HG02623 (cell line): Measurements from ENCODE around the gene PRSS57.
A peak's percentile ranks its signal among the peaks of the same experiment; 100 is the strongest.
"Not testable (repeated sequence)": the region's sequence is repeated elsewhere in the genome, so short reads cannot be mapped to it uniquely, and the experiment has no call there.

Source experiments
- ATAC-seq: cut with Tn5 transposase; IDR thresholded peaks from one replicate; pipeline ENCODE4 v1.9.1; 2021; ENCODE audit warnings: moderate library complexity; ENCODE audit not compliant: unreplicated experiment

Gene PRSS57

GRCh38 chr19:676007-676338 lies 19.3 kb downstream of the PRSS57 start:
- ATAC-seq: no peak

GRCh38 chr19:674282-675151 lies 20.7 kb downstream of the PRSS57 start:
- ATAC-seq: no peak

GRCh38 chr19:670609-671075 lies 24.6 kb downstream of the PRSS57 start:
- no peak for ATAC-seq

GRCh38 chr19:668675-669434 lies 26.4 kb downstream of the PRSS57 start:
- not testable (repeated sequence) for ATAC-seq

- not testable (repeated sequence) for ATAC-seq
Measured at GRCh38 chr19:666985-667573, 28.2 kb downstream of the PRSS57 start.

- ATAC-seq: no peak
Measured at GRCh38 chr19:664913-665443, 30.3 kb downstream of the PRSS57 start.

- no peak for ATAC-seq
Measured at GRCh38 chr19:663682-664117, 31.6 kb downstream of the PRSS57 start.

- ATAC-seq: peak; percentile 60
Measured at GRCh38 chr19:662962-663681, 32.1 kb downstream of the PRSS57 start, which contains the start of gene RNF126. RNF126 (minus strand) TSS chr19:663214; CDS start chr19:663121, 93 bp downstream.

GRCh38 chr19:662207-662961 lies 32.9 kb downstream of the PRSS57 start:
- ATAC-seq: peak; percentile 11

GRCh38 chr19:661427-662196 lies 33.6 kb downstream of the PRSS57 start:
- no peak for ATAC-seq

- no peak for ATAC-seq
Measured at GRCh38 chr19:660793-661426, 34.3 kb downstream of the PRSS57 start.

- ATAC-seq: no peak
Measured at GRCh38 chr19:658916-659839, 36.1 kb downstream of the PRSS57 start.

GRCh38 chr19:658059-658839 lies 37.0 kb downstream of the PRSS57 start:
- ATAC-seq: no peak

- no peak for ATAC-seq
Measured at GRCh38 chr19:657611-658010, 37.6 kb downstream of the PRSS57 start.

GRCh38 chr19:656751-657559 lies 38.3 kb downstream of the PRSS57 start:
- no peak for ATAC-seq

GRCh38 chr19:655691-656090 lies 39.6 kb downstream of the PRSS57 start:
- ATAC-seq: no peak
